ENCODE measurements around the gene GALNT17.

DNA sequence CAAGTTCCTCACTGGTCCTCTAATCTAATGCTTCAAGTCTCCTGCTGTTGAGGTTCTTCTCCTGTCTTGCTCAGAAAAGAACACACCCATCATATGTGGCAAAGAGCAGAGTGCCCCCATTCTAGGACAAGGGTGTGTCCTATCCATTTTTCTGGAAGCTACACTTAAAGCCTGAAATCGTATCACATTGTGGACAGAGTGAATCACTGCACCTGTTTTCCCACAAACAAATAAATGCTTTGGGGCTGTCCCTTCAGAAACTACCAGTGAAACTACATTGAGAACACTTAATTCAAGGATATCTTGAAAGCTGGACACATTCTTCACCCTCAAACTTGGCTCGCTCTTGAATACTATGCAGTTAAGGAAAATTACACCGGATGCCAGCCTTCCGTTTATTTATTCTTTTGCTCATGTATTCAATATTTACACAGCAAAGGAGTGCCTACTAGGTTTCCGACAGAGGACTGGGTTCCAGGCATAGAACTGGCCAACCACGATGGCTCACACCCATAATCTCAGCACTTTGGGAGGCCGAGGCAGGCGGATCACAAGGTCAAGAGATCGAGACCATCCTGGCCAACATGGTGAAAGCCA lies 473.0 kb downstream of the GALNT17 start:
- TF ChIP-seq, protein P1, sequence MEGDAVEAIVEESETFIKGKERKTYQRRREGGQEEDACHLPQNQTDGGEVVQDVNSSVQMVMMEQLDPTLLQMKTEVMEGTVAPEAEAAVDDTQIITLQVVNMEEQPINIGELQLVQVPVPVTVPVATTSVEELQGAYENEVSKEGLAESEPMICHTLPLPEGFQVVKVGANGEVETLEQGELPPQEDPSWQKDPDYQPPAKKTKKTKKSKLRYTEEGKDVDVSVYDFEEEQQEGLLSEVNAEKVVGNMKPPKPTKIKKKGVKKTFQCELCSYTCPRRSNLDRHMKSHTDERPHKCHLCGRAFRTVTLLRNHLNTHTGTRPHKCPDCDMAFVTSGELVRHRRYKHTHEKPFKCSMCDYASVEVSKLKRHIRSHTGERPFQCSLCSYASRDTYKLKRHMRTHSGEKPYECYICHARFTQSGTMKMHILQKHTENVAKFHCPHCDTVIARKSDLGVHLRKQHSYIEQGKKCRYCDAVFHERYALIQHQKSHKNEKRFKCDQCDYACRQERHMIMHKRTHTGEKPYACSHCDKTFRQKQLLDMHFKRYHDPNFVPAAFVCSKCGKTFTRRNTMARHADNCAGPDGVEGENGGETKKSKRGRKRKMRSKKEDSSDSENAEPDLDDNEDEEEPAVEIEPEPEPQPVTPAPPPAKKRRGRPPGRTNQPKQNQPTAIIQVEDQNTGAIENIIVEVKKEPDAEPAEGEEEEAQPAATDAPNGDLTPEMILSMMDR (conservative IDR thresholded peaks at IDR 0.05; ENCODE audit: low read depth, low read length), result no peak
- TF ChIP-seq EZH2 (IDR thresholded peaks at IDR 0.05; ENCODE audit: borderline replicate concordance, low read depth, low read length, poor library complexity, severe bottlenecking), result no peak

Measured in A673 (cell line).